ENCODE results near the gene TRAF3IP1. TPM values are rescaled to one million over a fixed set of nuclear protein-coding genes. Genes with fewer than 3 reads are reported as not detected.

TRAF3IP1 gene
- total RNA-seq, 3 donors from 2014 or later = 13.3 to 37.5 (median 16.3) TPM

DNA sequence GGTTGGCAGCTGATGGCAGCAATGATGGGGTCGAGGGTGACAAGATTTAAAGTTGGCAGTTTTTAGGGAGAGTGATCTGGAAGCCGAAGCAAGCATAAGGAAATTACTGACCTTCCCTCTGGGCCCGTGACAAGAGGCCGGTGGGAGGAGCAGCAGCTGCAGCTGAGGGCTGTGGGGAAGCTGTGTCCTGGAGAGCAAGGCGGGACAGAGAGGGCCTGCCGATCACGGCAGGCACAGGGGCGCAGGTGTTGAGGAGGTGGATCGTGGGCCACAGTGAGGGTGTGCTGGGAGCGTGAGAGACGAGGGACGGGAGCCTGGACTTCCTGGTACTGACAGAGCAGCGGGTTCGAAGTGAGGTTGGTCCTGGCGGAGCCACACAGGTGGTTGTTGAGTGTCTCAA is 31.0 kb downstream of the TRAF3IP1 start:
- TF ChIP-seq CTCF (IDR thresholded peaks at IDR 0.05) = no peak
- Histone ChIP-seq H3K36me3 (ENCODE audit: low read depth) (no peaks in the 10 kb centered on the region), H3K9me3 (no peaks in the 10 kb centered on the region), H3K4me1 (ENCODE audit: low read depth) (no peaks in the 10 kb centered on the region), H3K4me3 (no peak overlapping the region)
- DNase-seq = no peak
- intact Hi-C loops (cut with DNase I, micrococcal nuclease) = no loop called here
- no peak for ATAC-seq

- intact Hi-C loops (cut with DNase I, micrococcal nuclease) = no loop called here
- DNase-seq (no peak), ATAC-seq (no peak)
- H3K9me3 ChIP-seq = no peaks in the 10 kb centered on the region
- TF ChIP-seq CTCF (IDR thresholded peaks at IDR 0.05) = no peak
- no peaks in the 10 kb centered on the region for H3K36me3 ChIP-seq (ENCODE audit: low read depth)
- H3K4me1 ChIP-seq (ENCODE audit: low read depth) = peaks cover 1% of the 10 kb centered on the region
- H3K4me3 ChIP-seq = no peak overlapping the region
Measured at GRCh38 chr2:238352361-238352760, 32.0 kb downstream of the TRAF3IP1 start.

GRCh38 chr2:238358769-238359168 is 38.5 kb downstream of the TRAF3IP1 start:
- no peaks in the 10 kb centered on the region for H3K36me3 ChIP-seq (ENCODE audit: low read depth)
- peaks cover 3% of the 10 kb centered on the region for H3K4me1 ChIP-seq (ENCODE audit: low read depth)
- intact Hi-C loops (cut with DNase I, micrococcal nuclease) = no loop called here
- no peak overlapping the region for H3K4me3 ChIP-seq
- DNase-seq (no peak), ATAC-seq (no peak)
- TF ChIP-seq CTCF (IDR thresholded peaks at IDR 0.05) = no peak
- no peaks in the 10 kb centered on the region for H3K9me3 ChIP-seq

- ATAC-seq = no peak
- no peak for DNase-seq
- peaks cover 3% of the 10 kb centered on the region for H3K4me1 ChIP-seq (ENCODE audit: low read depth)
- no peak overlapping the region for H3K4me3 ChIP-seq
- no peaks in the 10 kb centered on the region for H3K9me3 ChIP-seq
- no peak for TF ChIP-seq CTCF (IDR thresholded peaks at IDR 0.05)
- no peaks in the 10 kb centered on the region for H3K36me3 ChIP-seq (ENCODE audit: low read depth)
- intact Hi-C loops (cut with DNase I, micrococcal nuclease) = no loop called here
Measured at GRCh38 chr2:238359403-238359802, 39.1 kb downstream of the TRAF3IP1 start.

GRCh38 chr2:238361877-238362276 is 41.6 kb downstream of the TRAF3IP1 start:
- no peak for ATAC-seq
- H3K36me3 ChIP-seq (ENCODE audit: low read depth) = no peaks in the 10 kb centered on the region
- no peaks in the 10 kb centered on the region for H3K9me3 ChIP-seq
- intact Hi-C loops (cut with DNase I, micrococcal nuclease) = loop anchor here in 1 of 2 donors (10.0 kb wide), 1 partner anchor 423 kb away; no protein-coding TSS in a partner anchor
- H3K4me3 ChIP-seq = no peak overlapping the region
- no peak for DNase-seq
- TF ChIP-seq CTCF (IDR thresholded peaks at IDR 0.05) = no peak
- peaks cover 3% of the 10 kb centered on the region for H3K4me1 ChIP-seq (ENCODE audit: low read depth)

- intact Hi-C loops (cut with DNase I, micrococcal nuclease) = loop anchor here in 1 of 2 donors (10.0 kb wide), 1 partner anchor 422 kb away; no protein-coding TSS in a partner anchor
- Histone ChIP-seq H3K9me3 (no peaks in the 10 kb centered on the region), H3K4me1 (ENCODE audit: low read depth) (no peaks in the 10 kb centered on the region), H3K36me3 (ENCODE audit: low read depth) (no peaks in the 10 kb centered on the region), H3K4me3 (no peak overlapping the region)
- no peak for ATAC-seq
- TF ChIP-seq CTCF (IDR thresholded peaks at IDR 0.05) = no peak
- DNase-seq = no peak
Measured at GRCh38 chr2:238362626-238363025, 42.3 kb downstream of the TRAF3IP1 start.
